A673 (cell line): Measurements from ENCODE around the gene WNT16. TPM values are rescaled to one million over a fixed set of nuclear protein-coding genes. Genes with fewer than 3 reads are reported as not detected.

Experiments
- BruUV-seq: library from RNA; stranded (reverse); fragments of 400-500 nt; replicated peaks from 2 replicates; lab custom pipeline; 2021; lab: Mats Ljungman, UMichigan
- CTCF ChIA-PET: fragments of 300-600 bp; sonication (Branson Sonifier 250); formaldehyde crosslinking; loops from one replicate; lab custom pipeline; 2022; ENCODE audit warnings: antibody characterized with exemption; lab: Charles Lee
- POLR2A ChIA-PET: fragments of 300-600 bp; sonication (Branson Sonifier 250); formaldehyde crosslinking; loops from one replicate; lab custom pipeline; 2022; ENCODE audit warnings: antibody characterized with exemption; ENCODE audit not compliant: low non-redundant PET; lab: Charles Lee
- DNase-seq: peaks from one replicate; pipeline ENCODE4 v3.0.0-alpha.2; 2015; ENCODE audit warnings: low spot score
- H3K27ac ChIP-seq: fragments of 200-600 bp; sonication (generic); 2 replicates; pipeline ENCODE4 v1.5.1; 2016; ENCODE audit warnings: mixed run types, low read depth, mild to moderate bottlenecking, mixed read lengths, antibody characterized with exemption, low read length; ENCODE audit not compliant: poor library complexity, severe bottlenecking
- H3K27me3 ChIP-seq: fragments of 200-600 bp; sonication (generic); replicated peaks from 2 replicates; pipeline ENCODE4 v1.6.1; 2017; ENCODE audit warnings: mixed run types, low read depth, mild to moderate bottlenecking, mixed read lengths, antibody characterized with exemption, low read length; ENCODE audit not compliant: insufficient read depth, poor library complexity
- H3K36me3 ChIP-seq: fragments of 200-600 bp; sonication (generic); 2 replicates; pipeline ENCODE4 v1.6.1; 2016; ENCODE audit warnings: mixed run types, mild to moderate bottlenecking, mixed read lengths, antibody characterized with exemption, low read length; ENCODE audit not compliant: insufficient read depth, poor library complexity, severe bottlenecking
- H3K4me1 ChIP-seq: fragments of 200-600 bp; sonication (generic); 2 replicates; pipeline ENCODE4 v1.6.1; 2017; ENCODE audit warnings: mixed run types, mild to moderate bottlenecking, mixed read lengths, antibody characterized with exemption, low read length; ENCODE audit not compliant: insufficient read depth, poor library complexity, severe bottlenecking
- H3K4me3 ChIP-seq: fragments of 200-600 bp; sonication (generic); 2 replicates; pipeline ENCODE4 v1.5.1; 2016; ENCODE audit warnings: low read depth, mixed run types, mild to moderate bottlenecking, mixed read lengths, low read length; ENCODE audit not compliant: poor library complexity, severe bottlenecking
- H3K9me3 ChIP-seq: fragments of 200-600 bp; sonication (generic); 2 replicates; pipeline ENCODE4 v1.6.1; 2016; ENCODE audit warnings: mixed run types, low read depth, mild to moderate bottlenecking, mixed read lengths, antibody characterized with exemption, low read length; ENCODE audit not compliant: poor library complexity, severe bottlenecking
- EZH2 ChIP-seq: fragments of 200-600 bp; sonication (generic); IDR thresholded peaks from 2 replicates; pipeline ENCODE4 v1.6.1; 2017; ENCODE audit warnings: borderline replicate concordance, low read depth, mild to moderate bottlenecking, mixed read lengths, antibody characterized with exemption, low read length; ENCODE audit not compliant: poor library complexity, severe bottlenecking
- intact Hi-C: fragments of 100-400 bp; cut with micrococcal nuclease; formaldehyde crosslinking; loops from one replicate; pipeline ENCODE4 v1.10.0; 2022; ENCODE audit not compliant: unreplicated experiment
- total RNA-seq: library from RNA; stranded (reverse); gene quantifications from 2 replicates; pipeline ENCODE4 v1.2.3, GENCODE V29; 2021
- TF ChIP-seq, protein P1 (sequence below): fragments of 300-800, 200-600 bp; sonication (generic); conservative IDR thresholded peaks from 2 replicates; pipeline ENCODE4 v1.5.1; 2017; ENCODE audit warnings: low read depth, mild to moderate bottlenecking, antibody characterized with exemption, low read length, moderate library complexity, mixed read lengths

Gene WNT16
- total RNA-seq, 1 experiment from 2014 or later, result not detected

GRCh38 chr7:121334376-121334775 lies 5.6 kb downstream of the WNT16 start:
- DNase-seq, result no peak
- Histone ChIP-seq H3K4me3 (no peak overlapping the region), H3K36me3 (no peaks in the 10 kb centered on the region), H3K9me3 (no peaks in the 10 kb centered on the region), H3K27ac (no peak overlapping the region), H3K27me3 (peaks cover 73% of the 10 kb centered on the region), H3K4me1 (peaks cover 14% of the 10 kb centered on the region)
- BruUV-seq, result no TSS peak
- ChIA-PET POLR2A (no interaction called here), CTCF (no interaction called here)
- intact Hi-C loops, result loop anchor here (10.0 kb wide), 2 partner anchors 350 to 540 kb away; partner anchors contain the start of gene CPED1
- TF ChIP-seq, protein P1, sequence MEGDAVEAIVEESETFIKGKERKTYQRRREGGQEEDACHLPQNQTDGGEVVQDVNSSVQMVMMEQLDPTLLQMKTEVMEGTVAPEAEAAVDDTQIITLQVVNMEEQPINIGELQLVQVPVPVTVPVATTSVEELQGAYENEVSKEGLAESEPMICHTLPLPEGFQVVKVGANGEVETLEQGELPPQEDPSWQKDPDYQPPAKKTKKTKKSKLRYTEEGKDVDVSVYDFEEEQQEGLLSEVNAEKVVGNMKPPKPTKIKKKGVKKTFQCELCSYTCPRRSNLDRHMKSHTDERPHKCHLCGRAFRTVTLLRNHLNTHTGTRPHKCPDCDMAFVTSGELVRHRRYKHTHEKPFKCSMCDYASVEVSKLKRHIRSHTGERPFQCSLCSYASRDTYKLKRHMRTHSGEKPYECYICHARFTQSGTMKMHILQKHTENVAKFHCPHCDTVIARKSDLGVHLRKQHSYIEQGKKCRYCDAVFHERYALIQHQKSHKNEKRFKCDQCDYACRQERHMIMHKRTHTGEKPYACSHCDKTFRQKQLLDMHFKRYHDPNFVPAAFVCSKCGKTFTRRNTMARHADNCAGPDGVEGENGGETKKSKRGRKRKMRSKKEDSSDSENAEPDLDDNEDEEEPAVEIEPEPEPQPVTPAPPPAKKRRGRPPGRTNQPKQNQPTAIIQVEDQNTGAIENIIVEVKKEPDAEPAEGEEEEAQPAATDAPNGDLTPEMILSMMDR, result no peak
- no peak for TF ChIP-seq EZH2

GRCh38 chr7:121334875-121335648 lies 6.3 kb downstream of the WNT16 start:
- H3K4me1 ChIP-seq, result peaks cover 7% of the 10 kb centered on the region
- no peak for DNase-seq
- CTCF ChIA-PET, result no interaction called here
- POLR2A ChIA-PET, result no interaction called here
- H3K9me3 ChIP-seq, result no peaks in the 10 kb centered on the region
- no peak overlapping the region for H3K27ac ChIP-seq
- no peak for TF ChIP-seq EZH2
- TF ChIP-seq, protein P1, result no peak
- no peaks in the 10 kb centered on the region for H3K36me3 ChIP-seq
- H3K4me3 ChIP-seq, result no peak overlapping the region
- no TSS peak for BruUV-seq
- intact Hi-C loops, result loop anchor here (5.0 to 10.0 kb wide), 3 partner anchors 203 to 540 kb away; partner anchors contain the start of gene CPED1
- H3K27me3 ChIP-seq, result peaks cover 66% of the 10 kb centered on the region

DNA sequence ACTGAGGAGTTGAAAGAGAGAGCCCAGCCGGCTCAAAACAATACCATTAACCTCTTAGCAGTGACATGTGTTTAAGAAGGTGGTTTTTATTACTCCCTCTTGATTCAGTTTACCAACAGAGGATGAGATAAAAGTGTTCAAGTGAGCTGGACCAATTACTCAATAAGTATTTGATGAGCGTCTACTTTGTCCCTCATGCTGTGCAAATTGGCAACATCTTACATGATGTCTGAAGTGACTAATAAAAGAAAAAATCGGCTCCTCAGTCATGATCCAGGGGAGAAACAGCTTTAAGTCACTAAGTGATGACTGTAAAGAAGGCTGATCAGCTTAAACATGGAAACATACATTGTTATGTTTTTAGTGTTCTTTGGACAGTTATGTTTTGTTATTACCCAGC lies 7.8 kb downstream of the WNT16 start:
- ChIA-PET POLR2A (no interaction called here), CTCF (no interaction called here)
- H3K4me1 ChIP-seq, result no peaks in the 10 kb centered on the region
- peaks cover 51% of the 10 kb centered on the region for H3K27me3 ChIP-seq
- DNase-seq, result no peak
- H3K4me3 ChIP-seq, result no peak overlapping the region
- no peaks in the 10 kb centered on the region for H3K9me3 ChIP-seq
- TF ChIP-seq, protein P1, result no peak
- intact Hi-C loops, result loop anchor here (5.0 to 10.0 kb wide), 3 partner anchors 204 to 542 kb away; partner anchors contain the start of gene CPED1
- BruUV-seq, result no TSS peak
- H3K36me3 ChIP-seq, result no peaks in the 10 kb centered on the region
- no peak overlapping the region for H3K27ac ChIP-seq
